Measurements from ENCODE around the gene FGF8.

Gene FGF8

DNA sequence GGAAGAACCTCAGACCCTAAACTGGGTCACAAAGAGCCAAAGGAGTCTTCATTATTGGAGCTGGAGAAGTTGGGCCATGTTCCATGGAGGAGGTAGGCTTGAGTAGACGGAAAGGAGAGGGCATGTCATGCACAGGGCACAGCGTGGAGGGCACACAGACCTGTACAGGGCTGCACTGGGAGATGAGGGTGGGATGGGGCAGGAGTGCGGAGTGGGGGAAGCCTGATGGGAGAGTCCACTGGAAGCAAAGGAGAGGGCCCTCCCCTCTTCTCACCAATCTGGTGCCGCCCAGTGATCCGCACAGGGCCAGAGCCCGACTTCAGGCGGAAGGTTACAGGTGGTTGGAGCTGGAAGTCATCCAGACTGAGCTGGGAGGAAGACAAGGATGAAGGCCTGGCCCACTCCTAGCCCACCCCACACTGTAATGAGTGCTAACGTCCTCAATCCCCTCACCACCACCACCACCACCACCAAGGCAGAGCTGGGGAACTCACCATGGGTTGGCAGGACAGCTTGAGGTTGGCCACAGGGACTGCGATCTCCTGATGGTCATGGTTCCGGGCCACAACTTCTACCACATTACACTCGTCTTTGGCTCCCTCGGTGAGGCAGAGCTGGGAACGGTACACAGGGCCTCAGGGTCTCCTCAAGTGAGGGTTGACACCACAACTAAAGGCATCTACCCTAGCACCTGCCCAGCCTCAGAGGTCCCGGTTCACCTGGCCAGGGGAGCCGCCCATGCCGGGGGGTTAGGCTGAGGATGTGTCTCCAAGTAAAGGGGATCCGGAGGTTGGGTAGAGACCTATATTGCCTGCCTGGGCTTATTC is 6.3 kb upstream of the FGF8 start:
- no peak for DNase-seq (ENCODE audit: low spot score)

DNA sequence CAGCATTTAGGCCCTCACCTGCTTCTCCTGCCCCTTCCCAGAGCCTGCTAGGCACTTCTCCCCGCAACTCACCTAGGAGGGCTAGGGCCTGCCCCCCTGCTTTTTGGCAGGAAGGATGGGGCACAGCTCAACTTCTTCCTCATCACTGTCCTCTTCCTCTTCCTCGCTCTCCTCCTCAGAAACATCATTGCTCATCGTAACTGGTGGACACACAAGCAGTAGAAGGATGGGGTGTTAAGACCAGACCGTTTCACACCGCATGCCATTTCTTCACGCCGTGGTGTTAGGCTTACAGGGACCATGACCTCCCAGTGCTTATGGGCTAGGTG is 5.7 kb upstream of the FGF8 start:
- no peak for DNase-seq (ENCODE audit: low spot score)

DNA sequence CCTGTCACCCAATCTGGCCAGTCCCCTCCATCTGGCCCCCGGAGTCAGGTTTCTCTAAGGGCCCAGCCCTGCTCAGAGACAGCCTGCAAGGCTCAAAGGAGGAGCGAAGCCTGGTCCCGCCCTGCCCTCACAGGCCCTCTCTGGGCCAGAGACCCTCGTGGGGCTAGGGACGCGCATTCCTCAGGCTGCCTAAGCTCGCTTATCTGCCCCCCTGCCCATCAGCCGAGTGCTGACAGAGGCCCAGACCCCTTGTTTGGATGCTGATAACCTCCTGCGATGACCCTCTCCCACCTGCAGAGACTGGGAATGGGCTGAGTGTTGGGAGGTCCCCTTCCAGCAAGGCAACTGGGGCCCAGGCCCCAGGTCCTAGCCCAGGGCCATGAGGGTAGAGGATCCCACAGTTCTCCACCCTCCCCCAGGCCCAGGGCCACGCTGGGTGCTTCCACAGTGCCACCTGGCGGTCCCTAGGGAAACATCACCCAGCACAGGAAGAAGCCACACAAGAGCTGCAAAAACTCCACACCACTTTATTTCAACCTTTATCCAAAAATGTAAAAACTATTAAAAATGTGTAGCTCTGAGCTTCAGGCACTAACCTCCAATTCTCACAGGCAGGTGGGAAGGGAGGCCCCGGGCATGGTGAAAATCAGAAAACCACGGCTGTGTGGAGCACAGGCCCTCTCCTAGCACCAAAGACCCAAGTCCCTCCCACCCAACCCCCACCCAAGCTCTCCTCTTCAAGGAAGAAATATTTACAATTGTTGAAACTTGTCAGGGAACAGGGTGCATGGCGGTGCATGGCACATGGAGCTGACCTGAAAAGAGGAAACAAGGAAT is 5.1 kb upstream of the FGF8 start:
- no peak for DNase-seq (ENCODE audit: low spot score)

DNA sequence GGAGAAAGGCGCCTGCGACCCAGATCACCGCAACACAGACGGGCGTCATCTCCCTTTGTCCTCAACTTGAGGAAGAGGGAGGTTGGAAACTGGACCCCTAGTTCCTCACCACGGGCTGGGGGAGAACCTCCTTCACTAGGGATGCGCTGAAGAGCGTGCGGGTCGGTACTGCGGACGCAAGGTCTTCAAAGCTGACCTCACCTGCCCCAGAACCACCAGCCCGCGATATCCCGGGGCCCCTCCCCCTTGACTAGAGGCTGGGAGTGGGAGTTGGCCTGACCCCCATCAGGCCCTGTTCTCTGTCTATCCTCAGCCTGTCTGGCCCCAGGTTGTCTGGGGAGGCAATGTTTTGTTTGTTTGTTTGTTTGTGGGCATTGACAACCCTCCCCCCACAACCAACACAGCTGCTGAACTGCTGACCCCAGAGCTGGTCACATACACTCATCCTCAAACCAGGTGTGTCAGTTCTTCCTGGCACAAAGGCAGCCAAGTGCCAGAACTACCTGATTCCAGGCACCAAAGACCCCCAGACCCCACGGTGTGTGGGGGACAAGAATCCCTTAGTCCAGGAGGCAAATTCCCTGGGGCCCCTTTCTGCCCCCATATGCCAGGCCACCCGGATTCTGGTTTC is 4.4 kb upstream of the FGF8 start:
- DNase-seq (ENCODE audit: low spot score), result no peak

DNA sequence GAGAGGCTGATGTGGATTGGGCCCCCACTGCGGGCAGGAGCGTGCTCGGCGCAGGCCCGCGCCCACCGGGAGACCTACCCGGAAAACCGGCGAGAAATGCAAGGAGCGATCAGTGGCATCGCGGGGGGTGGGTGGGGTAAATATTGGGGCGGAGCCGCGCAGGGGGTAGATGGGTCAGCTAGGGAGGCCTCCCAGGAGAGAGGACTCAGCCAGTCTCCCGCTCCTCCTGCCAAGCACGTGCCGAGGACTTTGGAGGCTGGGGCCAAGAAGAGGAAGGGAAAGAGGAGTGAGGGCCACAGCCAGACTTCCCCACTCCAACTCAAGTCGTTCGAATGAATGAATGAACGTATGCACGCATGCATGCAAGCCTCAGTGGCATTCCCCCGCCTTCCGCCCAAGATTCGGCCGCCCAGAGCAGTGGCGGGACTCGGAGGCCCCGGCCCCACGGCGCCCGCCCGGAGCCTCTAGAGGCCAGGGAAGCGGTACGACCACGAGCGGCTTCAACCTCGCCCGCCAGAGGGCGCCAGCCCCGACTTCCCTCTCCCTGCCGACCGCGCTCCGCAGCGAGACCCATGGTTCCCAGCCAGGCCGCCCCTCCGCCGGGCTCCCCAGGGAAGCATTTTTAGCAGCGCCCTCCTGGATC is 3.8 kb upstream of the FGF8 start:
- DNase-seq (ENCODE audit: low spot score), result peak; percentile 82

DNA sequence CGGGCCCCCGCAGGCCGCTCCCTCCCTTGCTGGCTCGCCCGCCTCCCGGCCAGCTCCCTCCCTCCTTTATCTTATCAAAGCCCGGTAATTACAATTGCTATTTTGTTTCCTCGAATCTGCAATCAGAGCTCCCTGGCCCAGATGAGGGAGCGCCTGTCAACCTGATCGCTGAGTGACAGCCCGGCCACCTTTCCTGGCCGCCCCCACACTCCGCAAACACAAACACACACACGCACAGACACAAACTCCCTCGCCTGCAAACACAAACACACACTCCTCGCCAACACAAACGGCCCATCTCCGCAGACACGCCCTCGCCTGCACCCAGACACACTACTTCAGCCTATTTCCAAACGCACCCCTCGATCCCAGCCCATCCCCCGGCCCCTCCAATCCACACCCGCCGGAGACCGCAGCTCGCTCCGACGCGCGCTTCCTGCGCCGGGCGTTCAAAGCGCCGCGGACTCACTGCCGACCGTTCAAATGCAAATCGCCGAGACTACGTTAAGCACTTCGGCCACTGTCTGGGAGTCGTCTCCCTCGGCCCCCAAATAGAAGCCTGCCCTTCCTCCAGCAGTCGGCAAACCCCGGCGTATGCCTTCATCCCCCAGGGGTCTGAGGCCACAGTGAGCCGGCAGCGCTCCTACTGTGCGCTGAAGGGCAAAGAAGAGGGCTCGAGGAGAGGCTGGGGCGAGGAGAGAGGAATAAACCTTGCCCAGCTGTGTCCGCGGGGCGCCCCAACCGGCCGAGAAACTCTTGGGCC is 3.0 kb upstream of the FGF8 start:
- no peak for DNase-seq (ENCODE audit: low spot score)

DNA sequence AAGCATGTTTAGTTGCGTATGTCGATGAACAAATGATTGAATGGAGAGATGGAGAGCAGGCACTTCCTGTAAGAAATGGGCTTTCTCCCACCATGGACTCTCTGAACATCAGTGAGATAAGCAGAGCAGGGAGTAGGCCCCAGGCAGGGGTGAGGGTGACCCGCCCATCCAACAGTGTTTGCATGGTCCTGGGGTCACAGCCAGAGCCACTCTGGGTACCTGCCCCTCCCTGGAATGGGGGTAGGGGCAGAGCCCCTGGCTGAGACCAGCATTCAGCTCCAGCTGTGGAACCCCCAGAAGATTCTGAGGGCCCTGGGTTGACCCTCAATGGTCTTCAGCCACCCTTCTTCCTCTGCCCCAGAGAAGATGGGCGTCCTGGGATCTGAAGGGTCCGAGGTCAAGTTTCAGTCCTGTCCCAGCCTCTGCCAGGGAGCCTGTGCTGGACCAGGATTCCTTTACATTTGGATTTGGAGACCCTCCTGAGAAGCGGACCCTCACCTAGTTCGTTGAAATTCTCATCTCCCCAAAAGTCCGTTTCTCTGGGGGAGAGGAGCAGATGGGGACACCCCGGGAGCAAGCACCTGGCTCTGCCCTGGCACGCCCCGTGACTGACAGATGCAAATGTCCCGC is 2.4 kb upstream of the FGF8 start:
- DNase-seq (ENCODE audit: low spot score), result no peak

DNA sequence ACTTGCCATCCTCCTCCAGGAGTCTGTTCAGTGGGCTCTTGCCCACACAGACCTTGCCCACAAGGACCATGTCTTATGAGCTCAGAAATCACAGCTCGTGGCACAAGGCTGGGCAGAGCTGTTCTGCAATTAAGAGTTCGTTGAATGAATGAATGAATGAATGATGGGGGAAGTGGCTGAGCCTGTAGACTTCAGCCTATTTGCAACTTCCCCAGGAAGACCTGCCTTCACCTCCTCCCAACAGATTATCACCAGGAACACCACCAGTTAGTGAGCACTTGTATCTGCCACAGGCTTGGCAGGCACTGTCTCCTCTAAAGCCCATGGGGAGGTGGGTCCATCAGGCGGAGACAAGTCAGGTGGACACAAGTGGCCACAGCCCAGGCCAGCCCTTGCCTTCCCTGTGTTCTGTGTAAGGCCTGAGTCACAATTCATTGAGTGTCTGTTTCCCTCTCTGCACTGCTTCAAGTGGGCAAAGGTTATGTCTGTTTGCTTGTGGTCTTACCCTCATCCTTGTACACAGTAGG is 1.8 kb upstream of the FGF8 start:
- DNase-seq (ENCODE audit: low spot score), result no peak

DNA sequence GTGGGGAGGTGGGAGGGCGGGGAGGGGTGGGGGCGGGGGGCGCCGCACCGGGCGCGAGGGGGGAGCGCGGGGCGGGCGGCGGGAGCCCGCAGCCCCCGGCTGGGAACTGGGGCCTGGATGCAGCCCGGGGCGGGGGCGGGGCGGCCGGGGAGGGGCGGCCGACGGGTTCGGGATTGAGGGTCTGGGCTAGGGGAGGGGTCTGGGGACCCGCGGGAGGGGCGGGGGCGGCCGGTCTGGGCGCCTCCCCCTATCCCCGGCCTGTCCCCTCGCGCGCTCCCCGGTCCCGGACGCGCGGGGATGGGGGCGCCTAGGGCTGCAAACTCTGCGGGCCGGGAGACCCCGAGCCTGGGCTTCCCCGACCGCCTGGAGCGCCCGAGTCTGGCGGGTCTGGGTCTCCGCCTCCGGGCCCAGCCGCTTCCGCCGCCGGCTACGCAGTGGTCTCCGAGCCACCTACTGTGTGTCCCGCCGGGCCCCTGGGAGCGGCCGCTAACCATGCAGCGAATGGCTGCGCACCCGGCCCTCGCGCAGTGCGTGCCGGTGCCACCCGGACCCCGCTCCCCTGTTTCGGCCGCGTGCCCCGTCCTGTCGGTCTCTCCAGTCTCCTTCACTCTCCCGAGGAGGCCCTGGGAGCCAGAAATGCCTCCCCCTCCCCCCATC is 375 bp upstream of the FGF8 start:
- no peak for DNase-seq (ENCODE audit: low spot score)

DNA sequence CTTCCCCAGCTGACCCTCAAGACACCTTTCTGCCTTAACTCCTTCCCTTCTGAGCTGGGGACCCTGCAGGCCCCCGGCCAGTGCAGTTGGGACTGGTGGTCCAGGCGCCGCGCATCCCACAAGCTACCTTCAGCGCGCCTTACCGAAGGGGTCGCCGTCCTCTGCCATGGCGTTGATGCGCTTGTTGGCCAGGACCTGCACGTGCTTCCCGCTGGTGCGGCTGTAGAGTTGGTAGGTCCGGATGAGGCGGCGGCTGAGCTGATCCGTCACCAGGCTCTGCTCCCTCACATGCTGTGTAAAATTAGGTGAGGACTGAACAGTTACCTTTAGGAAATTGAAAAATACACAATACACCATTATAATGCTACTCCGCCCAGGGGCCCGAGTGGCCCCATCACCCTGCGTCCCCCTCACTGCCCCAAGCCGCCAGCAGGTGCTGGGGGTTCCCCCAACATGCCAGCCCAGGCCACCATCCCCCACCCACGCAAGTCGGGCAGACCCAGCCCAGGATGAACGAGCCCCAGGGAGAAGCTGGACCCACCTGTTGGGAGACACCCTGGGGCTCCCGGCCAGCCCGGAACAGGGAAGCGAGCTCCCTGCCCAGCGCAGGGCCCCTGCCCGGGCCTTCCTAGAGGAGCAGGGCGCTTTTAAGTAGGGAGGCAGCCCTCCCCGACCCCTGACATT is 1.2 kb downstream of the FGF8 start:
- DNase-seq (ENCODE audit: low spot score), result no peak

DNA sequence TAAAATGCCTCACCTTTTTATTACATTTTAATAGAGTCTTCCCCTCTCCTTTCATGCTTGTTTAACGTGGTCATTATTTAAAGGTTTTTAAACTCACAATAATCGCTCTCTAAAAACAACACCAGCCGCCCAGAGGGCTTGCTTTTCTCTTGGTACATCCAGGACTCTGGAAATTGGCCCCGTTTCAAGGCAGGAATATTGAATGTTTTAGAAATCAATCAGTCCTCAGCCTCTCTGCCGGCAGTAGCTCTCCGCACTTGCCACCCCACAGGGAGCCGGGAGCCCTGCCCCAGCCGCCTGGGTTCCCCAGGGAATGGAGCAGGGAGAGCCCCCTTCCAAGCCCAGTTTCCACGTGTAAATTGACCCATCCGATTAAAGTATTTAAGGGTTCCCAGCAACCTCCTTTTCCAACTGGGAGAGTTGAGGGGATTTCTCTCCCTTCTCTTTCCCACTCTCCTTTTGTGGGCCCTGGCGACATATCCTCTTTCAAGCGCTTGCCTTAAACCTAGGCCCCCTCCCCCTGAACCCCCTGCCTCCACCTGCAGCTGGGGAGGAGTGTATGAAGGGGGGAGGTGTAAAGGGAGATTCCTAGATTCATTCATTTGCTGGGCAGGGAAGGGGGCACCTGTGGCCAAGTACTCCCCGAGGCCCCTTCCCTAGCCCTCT is 1.9 kb downstream of the FGF8 start:
- no peak for DNase-seq (ENCODE audit: low spot score)

DNA sequence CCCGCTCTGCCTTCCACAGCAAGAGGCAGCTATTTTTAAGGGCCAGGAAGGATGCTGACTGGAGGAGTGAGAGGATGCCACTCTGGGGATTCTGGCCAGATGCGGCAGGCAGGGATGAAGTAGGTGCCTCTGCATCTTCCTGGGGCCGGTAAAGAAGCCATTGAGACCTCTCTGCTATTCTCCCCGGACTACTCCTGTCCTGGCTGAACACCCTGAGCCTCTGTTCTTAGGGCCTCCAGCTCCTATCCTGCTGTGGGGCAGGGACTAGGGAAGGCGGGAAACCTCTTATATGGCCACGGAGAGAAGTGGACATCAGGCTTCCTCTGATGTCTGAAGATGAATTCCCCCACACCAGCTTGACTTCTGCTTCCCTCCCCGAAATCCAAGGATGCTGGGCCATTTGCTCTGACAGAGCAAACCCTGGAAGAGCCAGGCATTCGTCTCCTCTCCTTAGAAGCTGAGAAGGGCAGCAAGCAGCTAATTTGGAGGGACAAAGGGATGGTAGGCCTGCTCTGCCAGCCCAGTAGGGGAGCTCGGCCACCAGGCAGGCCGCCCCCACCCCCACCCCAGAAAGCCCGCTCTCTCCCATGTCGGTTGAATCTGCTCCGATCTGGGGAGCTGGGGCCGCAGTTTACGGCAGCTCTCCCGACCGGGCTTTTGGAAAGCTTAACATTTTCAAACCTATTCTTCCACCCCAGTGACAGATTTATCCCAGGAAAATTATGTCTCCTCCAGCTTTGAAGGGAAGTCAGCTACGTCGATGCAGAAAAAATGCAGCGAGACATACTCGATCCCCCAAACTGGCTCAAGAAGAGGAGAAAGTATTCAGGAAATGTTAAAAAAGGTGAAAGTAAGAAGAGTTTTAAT is 2.8 kb downstream of the FGF8 start:
- no peak for DNase-seq (ENCODE audit: low spot score)

DNA sequence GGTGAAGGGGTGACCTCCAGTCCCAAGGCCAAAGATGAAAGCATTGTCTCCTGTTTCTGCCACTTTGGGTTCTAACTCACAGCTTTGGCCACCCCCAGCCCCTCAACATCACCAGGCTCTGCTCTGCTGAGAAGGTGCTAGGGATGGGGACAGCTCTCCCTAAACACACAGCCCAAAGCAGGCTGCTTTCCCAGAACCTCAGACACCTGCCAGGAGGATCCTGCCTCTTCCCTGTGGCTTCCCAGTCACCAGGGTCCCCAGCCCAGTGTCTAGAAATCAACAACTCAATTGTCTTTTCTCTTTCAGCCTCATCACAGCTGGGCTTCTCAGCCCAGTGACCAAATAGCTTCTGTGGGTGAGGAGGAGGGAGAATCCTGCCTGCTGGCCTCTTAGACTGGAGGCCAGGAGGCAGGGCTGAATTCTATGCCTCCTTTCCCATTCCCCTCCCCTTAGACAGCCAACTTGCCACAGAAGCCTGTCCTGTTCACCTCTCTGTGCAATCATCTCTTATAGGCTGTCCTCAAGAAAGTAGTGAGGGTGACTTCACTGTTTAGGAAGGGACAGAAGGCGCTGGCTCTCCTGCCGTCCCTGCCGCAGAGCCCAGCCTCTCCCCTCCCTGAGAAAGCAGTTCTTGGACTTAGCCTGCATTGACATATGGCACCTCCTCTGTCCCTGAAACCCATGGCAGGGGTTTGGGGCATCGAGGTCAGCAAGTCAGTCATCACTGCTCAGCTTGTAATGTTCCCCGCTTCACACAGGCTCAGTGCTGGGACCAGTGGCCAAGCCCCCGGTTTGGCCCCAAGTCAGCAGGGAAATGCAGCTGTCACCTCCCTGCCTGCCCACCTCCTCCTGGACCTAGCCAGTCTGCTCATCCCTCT is 3.7 kb downstream of the FGF8 start:
- DNase-seq (ENCODE audit: low spot score), result no peak

DNA sequence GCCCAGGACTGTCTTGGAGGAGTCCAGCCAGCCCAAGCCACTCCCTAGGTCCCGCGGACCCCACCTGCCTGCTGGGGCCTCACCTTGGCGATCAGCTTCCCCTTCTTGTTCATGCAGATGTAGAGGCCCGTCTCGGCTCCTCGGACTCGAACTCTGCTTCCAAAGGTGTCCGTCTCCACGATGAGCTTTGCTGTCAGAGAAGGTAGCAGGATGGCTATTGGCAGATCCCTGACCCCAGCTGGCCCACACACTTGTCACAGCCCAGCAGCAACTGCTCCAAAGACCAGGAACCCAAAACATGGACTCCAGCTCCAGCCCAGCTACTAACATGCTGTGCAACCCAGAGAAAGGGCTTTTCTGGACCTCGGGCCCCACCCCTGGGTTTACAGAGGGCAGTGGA is 4.5 kb downstream of the FGF8 start:
- no peak for DNase-seq (ENCODE audit: low spot score)

DNA sequence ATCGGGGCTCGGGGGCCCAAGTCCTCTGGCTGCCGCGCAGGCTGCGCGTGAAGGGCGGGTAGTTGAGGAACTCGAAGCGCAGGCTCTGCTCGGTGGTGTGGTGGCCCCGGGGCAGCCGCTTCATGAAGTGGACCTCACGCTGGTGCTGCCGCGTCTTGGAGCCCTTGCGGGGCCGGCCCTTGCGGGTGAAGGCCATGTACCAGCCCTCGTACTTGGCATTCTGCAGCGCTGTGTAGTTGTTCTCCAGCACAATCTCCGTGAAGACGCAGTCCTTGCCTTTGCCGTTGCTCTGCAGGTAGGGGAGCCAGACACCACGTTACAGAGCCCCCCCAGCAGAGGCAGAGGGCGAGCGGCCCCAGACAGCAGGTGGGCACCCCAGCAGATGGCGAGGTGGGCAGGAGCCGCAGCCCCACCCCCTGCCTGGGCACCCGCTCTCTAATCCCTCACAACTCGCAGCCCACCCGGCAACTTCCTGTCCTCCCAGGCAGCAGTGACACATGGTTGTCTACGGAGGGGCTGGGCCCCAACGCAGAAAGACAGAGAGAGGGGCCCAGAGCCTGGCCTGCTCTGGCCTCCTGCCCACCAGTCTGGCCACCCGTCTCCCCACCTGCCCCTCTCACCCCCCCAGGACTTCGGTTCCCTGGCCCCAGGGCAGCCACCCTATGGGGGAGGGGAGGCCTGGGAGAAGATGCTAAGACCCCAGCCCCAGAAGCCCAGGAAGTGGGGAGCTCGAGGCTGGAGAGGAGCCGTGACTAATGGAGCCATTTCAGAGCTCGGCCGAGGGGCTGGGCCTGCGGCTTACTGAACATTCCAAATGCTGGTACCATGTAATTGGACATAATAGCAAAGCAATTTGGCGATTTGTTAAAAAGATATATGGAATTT is 5.3 kb downstream of the FGF8 start:
- no peak for DNase-seq (ENCODE audit: low spot score)

DNA sequence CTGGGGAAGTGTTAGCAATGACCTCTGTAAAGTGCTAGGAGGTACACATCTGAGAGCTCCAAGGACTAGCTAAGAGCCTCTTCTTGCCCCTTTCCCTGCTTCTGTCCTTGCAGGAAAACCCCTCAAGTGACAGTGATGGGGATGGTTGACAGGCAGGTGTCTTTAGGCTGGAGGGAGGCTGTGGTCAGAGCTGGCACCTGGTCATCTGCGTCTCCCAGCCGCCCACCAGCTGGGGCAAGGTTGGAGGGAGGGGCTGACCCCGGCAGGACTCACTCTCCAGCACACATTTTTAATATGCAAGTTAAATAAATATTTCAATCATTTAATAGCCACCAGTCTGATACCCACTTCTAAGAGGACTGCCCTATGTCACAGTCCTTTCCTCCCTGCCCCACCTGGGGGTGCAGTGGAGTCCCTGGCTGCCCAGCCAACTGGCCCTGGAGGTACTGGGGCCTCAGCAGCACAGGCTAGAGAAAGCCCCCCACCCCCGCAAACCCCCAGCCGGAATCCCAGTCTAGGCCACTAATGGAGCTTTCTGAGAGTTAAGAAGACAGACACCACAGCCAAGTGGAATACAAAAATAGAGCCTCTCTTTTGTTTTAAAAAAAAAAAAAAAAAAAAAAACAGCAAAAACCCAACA is 6.3 kb downstream of the FGF8 start:
- no peak for DNase-seq (ENCODE audit: low spot score)
